HL-60/S4 treated with phorbol 12-myristate 13-acetate at 8.2 ng/mL for 4 days and 3 days (cell line): ENCODE results near the gene SLC14A1.
"Not testable (repeated sequence)": the region's sequence is repeated elsewhere in the genome, so short reads cannot be mapped to it uniquely, and the experiment has no call there.

Experiments used
- in situ Hi-C: fragments of 300-500 bp; cut with MboI; formaldehyde crosslinking; loops from 2 replicates; pipeline ENCODE4 v1.15.0; 2022; ENCODE audit warnings: low sequenced_read_pairs

SLC14A1 gene

DNA sequence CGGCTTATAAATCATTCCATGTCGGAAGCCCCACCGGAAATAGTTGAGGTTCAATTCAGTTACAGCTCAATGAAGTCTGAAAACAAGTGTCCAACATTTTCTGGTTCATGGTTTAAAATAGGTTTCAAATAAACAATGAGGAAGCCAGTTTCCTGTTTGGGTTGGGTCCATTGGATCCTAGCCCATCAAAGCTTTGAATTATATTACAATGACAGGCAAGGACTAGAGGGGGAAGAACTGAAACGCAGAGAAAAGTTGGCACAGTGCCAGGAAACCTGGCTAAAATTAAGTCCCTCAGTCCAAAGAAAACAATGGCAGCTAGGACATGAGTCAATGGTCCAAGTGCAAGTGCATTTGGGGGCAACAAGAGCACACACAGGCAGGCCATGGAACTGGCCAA is 32.0 kb downstream of the SLC14A1 start:
- in situ Hi-C loops, result no loop called here

DNA sequence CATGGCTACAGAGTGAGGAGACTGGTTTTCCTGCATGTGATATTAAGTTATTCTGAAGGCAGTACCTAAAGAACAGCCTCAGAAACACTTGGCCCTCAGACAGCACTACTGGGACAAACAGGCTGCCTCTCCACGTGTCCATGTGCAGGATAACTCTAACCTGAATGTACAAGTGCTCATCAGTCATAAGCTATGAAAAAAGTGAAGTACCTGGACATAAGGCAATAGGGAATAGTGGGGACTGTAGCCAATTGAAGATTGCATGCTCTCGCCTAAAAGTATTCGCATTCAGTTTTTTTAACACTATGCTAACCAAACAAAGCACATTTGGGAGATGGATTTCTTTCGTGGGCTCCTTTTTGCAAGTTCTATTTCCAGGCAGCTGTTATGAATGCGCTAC is 33.0 kb downstream of the SLC14A1 start:
- in situ Hi-C loops, result no loop called here

DNA sequence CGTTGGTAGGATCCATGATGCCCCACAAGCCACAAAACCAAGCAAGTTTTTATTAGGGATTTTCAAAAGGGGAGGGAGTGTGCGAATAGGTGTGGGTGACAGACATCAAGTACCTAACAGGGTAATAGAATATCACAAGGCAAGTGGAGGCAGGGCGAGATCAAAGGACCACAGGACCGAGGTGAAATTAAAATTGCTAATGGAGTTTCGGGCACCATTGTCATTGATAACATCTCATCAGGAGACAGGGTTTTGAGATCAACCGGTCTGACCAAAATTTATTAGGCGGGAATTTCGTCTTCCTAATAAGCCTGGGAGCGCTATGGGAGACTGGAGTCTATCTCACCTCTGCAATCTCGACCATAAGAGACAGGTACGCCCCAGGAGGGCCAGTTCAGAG is 33.7 kb downstream of the SLC14A1 start:
- in situ Hi-C loops, result not testable (repeated sequence)

DNA sequence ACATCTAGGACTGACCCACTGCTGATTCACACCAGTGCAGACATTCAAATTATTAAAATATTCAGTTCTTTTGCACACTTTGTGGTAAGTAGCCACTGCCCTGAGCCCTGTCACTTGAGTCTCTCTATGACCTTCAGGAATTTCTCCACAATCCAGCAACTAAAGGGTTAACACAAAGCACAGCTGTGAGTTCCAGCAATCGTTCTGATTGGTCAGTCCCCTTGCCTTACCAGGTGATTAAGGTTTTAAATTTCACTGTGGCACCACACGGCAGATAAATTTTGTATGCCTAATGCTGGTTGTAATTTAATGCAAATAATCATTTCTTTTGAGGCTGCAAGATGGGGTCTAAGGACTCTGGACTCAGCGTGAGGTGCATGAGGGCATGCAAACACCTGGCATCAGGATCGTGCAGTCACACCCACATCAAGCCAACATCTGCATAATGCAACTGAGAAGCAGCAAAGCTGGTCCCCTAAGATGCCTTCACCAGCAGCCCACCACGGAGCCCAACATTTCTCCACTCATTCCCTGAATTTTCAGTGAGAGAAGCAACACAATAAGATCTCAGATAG is 36.6 kb downstream of the SLC14A1 start:
- in situ Hi-C loops, result no loop called here

DNA sequence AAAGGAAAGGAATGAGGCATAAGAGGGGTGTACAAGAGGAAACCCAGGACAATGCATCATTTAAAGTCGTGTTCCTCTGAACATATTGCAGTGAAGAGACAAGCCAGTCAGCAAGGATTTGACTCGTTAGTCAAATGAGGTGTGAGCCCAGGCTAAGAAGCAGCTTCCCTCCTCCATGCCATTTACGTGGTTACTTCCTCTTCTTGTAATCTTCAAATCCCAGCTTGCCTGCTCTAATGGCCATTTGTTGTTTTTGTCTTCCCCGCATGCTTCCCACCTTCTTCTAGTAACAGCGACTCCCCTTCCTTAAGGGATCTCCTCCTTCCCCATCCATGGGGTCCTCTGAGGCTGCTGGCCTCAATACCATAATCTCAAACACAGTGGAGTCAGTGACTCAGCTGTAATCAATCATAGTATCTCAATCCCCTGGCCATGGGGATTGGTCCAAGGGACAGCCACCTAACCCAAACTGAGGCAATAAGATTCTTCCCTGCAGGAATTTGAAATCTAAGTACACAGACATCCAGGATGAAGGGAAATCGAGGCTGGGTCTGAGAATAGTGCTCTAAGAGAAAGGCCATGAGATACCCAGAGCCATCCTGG is 37.6 kb downstream of the SLC14A1 start:
- in situ Hi-C loops, result no loop called here

DNA sequence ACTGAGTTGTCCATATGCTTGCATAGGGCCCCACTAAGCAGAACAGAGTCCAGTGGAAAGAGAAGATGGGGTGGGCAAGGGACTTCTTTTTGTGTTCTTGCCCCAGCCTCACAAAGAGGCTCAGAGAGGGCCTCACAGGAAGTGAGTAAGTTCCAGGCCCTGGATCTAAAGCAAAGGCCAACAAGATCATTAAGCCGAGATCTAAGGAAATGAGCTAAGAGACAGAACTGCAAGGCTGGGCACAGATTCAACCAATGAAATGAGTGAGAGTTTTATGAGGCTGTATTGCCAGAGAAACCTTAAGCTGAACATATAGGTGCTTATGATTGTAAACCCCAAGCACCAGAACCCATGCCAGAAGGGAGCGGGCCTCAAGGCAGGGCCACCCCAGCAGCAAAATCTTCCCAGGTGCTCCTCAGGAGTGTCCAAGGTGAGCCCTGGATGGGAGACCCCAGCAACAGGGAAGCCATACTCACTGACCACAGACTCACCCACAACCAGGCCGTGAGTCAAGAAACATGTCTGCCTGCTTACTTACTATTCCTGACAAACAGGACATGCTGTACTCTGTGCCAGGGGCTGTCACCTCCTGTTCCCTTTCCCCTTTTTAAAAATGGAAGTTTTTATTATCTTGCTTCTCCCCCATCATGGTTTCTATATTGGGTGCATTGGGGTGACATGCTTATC is 40.2 kb downstream of the SLC14A1 start:
- in situ Hi-C loops, result no loop called here

DNA sequence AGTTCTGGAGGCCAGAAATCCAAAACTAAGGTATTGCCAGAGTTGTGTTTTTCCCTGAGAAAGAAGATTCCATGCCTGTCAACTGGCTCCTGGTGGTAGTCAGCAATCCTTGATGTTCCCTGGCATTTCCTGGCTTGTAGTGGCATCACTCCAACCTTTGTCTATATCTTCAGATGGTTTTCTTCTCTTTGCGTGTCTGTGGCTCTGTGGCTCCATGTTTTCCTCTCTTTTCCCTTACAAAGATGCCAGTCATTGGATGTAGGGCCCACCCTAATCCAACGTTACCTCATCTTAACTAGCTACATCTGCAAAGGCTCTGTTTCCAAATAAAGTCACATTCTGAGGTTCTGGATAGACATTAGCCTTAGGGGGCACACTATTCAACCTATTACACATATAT is 41.8 kb downstream of the SLC14A1 start:
- in situ Hi-C loops, result no loop called here

DNA sequence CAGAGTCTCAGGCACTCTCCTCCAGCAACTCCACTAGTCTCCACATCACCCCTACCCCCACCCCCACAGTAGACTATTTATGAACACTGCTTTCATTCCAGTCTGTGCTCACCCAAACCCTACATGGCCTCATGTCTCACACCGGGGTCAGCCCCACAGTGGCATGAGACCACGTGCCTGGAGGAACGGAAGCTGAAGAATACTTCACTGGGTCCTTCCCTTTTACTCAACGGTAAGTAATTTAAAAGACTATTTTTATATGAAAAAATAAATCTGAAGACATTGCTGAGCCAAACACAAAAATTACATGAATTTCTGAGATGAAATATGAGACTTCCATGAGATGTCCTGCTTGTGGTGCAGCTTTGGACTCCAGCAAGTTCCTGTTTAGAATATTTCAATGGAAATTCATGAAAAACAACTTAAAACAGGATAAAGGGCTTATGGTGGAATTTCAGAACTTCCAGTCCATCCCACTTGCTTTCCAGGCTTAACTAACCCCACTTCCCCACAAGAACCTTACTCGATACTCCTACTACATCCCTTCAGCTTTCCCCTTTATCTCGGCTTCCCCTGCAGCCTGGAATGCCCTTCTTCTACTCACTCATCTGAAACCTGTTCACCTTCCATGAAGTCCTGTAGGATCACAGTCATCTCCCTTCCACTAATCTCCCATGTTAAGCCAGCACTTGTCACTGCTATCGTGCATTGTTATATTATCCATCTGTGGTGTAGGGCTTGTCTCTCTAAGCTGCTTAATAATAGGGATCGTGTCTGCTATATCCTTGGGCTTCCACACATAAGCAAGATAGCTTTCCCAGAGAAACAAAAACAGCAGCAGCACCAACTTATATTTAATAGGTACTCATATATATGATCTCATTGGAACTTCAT is 47.9 kb downstream of the SLC14A1 start:
- in situ Hi-C loops, result no loop called here

DNA sequence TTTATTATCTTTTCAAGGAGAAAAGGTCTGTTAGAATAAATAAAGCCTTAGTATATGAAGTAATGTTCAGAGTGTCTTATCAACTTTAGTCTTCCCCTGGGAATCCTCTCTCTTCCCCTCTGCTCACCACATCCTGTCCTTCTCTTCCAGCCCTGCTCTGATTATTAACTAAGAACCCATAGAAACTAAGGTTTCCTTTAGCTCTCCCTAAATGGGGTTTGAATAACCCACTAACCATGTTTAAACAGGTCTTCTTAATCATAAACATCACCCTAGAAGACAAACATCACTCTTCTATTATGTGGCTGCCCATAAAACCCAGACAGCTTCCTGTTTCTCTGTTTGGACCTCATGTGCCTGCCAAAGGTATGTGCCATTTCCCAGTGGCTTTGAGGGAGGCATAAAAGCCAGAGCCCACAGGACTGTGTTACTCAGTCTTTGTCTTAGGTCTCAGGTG is 50.1 kb downstream of the SLC14A1 start:
- in situ Hi-C loops, result no loop called here

DNA sequence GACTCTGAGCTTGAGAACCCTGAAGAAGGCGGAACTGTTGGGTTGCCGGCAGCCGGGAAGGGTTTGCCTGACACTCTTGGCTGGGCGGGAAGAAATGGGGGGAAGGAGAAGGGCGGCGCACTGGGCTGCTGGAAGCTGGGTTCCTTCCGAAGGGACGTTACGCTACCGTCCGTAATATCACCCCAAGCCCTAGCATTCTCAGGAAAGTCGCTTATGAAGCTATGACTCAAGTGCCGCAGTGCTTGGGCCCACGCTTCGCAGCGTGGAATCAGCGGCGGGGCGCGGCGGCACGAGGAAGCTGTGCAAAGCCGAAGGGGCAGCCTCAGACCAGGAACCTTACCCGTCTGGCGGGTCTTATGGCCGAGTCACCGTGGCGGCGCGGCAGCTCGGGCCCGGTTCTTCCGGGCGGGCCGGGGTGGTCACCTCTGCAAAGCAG is 51.3 kb downstream of the SLC14A1 start:
- in situ Hi-C loops, result no loop called here

DNA sequence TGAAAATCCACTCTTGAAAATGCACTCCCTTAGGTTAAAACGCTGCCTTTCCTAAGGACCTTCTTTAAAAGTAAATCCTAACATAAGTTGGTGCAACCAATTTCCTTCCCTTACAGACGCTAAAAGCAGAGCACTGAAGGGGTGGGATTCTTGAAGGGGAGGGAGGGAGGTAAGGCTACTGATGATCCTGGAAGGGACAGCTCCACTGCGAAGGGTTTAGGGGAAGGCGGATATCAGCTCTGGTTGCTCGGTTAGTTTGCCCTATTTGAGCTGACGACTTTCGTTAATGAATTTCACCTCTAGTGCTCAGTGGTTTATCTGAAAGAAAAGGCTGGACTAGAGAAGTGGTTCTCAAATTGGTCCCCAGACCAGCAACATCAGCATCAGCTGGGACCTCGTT is 51.8 kb downstream of the SLC14A1 start:
- in situ Hi-C loops, result no loop called here

DNA sequence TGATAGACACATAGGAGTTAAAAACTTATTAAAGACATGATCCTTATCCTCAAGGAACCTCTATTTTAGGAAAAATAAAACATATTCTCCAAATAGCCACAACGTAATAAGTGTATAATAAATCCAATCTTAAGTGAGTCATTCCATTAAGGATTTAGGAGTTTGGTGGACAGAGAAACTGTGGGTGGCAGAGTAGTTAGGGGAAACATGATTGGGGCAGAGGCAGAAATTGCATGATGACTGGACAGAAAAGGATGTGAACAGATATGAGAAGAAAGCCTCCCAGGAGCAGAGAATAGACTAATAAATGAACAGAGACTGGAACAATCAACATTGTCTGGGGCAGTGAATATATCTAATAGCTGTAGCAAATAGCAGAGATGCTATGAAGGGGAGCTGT is 53.4 kb downstream of the SLC14A1 start:
- in situ Hi-C loops, result no loop called here

DNA sequence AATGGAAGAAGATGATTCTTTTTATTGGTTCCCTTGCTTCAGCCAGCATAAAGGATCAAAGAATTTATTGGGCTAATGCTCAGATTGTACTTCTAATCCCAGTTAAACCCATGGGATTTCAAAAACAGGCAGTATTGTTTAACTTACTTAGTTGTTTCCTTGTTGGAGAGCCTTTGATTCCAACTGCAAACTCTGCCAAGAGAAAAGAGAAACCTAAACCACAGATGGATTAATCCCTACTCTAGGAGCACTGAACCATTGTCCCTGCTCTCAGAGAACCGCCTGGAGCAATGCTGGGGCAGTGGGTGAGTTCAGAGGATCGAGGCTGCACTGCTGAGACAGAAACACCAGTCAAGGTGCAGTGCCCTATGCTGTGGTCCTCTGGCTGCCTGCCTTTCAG is 56.6 kb downstream of the SLC14A1 start:
- in situ Hi-C loops, result no loop called here

DNA sequence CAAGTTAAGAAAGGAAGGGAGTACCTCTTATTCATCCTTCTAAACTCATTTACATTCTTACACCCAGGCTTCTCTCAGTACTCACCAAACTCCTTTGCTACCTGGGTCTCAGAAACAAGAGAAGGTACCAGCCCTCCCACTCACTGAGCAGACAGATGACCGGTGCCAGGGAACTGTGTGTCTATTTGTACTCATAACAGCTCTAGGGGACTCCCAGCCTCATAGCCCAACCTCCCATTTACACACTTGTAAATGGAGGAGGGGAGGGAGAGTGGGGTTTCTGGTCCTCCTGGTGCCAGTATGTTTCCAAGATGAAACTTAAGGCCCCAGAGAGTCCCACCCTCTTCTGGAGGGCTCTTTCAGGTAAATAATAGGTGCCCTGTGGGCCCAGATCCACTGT is 58.7 kb downstream of the SLC14A1 start:
- in situ Hi-C loops, result no loop called here

DNA sequence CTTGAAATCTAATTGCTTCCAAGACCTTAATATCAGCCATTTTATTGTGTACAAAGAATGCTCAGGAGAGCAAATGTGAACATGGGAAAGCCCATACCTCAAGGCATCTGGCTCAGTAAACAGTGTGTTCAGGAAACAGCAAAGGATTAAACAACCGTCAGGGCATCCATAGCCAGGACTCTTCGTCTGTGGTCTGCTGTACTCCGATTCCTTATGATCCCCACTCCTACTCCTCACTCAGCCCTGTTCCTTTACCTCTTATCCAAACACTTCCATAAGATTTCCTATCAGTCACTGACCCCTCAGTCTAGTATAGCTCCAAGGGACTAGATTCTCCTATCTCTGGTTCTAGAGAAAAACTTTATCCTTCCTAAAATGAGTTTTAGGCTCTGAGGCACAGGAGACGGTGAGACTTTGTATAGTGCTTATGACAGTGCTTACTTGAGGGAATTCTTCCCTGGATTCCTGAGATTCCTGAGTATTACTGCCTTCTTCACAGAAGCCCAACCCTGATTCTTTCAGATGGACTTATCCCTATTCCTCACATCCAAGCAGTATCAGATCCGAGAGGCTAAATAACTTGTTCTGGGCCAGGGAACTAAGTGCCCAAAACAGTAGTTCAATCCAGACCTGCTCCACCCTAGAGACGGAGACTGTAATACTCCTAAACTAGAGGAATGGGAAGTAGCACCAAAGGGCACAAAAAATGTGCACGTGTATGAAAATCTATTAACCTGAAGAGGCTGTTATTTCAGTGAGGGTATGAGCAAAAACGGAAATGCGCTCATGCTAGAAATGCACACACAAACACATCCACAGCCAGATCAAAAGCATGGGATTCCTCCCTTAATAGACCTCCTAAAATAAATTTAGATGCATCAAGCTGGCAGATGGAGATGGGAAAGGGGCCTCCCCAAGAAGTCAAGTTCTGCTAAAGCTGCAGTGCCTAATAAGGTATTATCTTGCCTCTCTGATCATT is 59.4 kb downstream of the SLC14A1 start:
- in situ Hi-C loops, result no loop called here

DNA sequence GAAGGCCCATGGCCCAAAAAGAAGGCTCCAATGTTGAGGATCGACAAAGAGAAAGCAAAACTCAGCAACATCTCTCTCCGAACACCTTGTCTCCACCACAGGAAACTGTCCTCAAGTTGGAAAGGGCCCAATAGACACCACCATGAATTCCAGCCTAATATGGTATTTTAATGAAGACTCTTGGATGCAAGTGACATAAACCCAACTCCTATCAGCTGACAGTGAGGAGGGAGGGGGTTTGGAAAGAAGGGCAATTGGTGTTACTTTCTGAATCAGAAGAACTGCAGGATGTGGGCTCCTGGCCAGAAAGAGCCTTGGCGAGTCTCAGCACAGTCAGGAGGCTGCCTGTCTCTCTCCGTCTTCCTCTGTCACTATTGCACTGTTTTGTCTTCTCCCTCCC is 61.2 kb downstream of the SLC14A1 start:
- in situ Hi-C loops, result no loop called here

DNA sequence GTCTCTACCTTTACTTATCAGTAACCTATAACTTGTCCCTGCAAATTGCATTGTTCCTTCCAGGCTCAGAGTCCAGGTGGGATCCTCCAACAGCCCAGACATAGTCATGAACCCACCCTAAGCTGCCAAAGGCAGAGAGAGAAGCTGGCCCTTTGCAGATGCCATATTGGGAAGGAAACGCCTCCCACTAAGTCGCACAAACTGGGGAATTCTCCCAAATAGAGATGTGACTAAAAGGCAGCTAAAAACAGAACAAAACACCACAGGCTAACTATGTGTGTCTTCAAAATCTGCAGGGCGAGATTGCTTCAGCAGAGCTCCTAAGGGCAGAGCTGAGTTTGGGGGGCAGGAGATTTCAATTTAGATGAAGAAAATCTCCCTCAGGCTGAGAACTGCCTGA is 63.0 kb downstream of the SLC14A1 start:
- in situ Hi-C loops, result no loop called here

DNA sequence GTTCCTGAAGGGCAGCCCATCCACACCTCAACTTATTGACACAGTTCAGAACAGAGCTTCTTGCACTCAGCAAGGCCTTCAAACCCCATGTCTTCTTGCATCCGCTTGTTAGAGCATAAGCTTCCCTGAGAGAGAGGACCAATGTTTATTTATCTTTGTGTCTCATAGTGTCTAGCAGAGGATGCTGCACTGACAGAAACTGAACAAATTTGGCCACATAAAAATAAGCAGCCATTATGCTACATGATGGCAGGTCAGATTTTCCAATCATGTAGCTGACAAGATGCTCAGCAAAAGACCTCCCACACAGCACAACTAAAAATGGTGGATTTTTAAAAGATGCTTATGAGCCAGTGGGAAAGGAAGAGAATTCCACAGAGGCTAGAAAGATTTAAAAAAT is 63.4 kb downstream of the SLC14A1 start:
- in situ Hi-C loops, result no loop called here

DNA sequence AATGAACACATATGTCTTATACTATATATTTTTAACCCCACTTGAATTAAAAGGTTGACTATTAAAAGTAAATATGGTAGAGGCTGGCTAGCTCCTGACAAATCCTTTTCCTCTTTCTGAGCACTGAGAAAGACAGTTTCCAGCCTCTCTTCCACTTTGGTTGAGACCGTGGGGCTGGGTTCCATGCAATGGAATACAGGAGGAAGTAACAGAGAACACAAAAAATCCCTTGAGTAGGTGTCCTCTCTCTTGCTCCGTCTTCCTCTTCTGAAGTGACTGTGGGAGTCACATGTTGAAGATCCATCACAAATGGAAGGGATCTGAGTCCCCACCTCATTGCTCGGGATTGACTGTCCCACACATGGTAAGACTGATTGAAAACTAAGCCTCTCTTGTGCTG is 64.9 kb downstream of the SLC14A1 start:
- in situ Hi-C loops, result no loop called here

DNA sequence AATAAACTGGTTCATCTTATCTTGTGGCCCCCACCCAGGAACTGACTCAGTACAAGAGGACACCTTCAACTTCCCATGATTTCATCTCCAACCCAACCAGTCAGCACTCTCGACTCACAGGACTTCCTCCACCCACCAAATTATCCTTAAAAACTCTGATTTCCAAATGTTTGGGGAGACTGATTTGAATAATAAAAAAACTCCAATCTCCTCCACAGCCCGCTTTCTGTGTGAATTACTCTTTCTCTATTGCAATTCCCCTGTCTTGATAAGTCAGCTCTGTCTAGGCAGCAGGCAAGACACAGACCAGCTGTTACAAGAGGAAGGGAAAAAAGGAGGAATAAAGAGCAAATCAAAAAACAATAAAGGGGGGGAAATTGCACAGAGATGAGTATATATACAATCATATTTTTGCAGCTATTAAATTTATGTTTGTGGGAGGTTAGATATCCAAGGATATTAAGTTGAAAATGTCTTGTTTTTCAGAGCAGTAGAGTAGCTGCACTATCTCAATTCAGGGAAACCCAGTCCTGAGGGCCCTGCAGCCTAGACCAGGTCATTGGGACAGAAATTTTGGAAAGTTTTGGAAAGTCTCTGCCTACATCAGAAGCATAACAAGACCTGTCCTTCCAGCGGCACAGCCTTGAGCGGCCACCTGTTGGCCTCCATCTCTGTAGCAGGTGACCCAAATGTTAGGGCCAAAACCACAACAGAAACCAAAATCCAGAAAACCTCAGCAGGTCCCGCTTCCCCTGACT is 68.7 kb downstream of the SLC14A1 start:
- in situ Hi-C loops, result no loop called here
